ENCODE data around the gene SELENOV.

GRCh38 chr19:39515551-39516191 is 732 bp downstream of the SELENOV start:
- TF ChIP-seq CTCF (IDR thresholded peaks at IDR 0.05 in 2 of 3, conservative IDR thresholded peaks at IDR 0.05 in 1 of 3; ENCODE audit: borderline replicate concordance in 1 of 3, insufficient read depth in 1 of 3, low read depth in 2 of 3, low read length in 2 of 3) (no peak), POLR2A (IDR thresholded peaks at IDR 0.05; ENCODE audit: borderline replicate concordance, extremely low read depth, insufficient read depth, insufficient read length) (no peak), ZBTB33 (IDR thresholded peaks at IDR 0.05; ENCODE audit: extremely low read depth, insufficient replicate concordance, low read length) (no peak), SIN3A (IDR thresholded peaks at IDR 0.05; ENCODE audit: low read depth) (no peak), MAX (IDR thresholded peaks at IDR 0.05) (no peak), EZH2 (IDR thresholded peaks at IDR 0.05) (no peak), REST (IDR thresholded peaks at IDR 0.05; ENCODE audit: low read depth) (no peak)

Data from HCT116 (cell line).